GM12878 (cell line): ENCODE results near the gene ATP2C2. TPM values are rescaled to one million over a fixed set of nuclear protein-coding genes. Genes with fewer than 3 reads are reported as not detected.

Experiments used
- ATAC-seq: fragments of 200-7000 bp; cut with Tn5 transposase; 3 replicates; pipeline ENCODE4 v1.9.1; 2020; ENCODE audit warnings: mild to moderate bottlenecking, moderate library complexity
- BruUV-seq: library from RNA; stranded (reverse); fragments of 400-500 nt; replicated peaks from 2 replicates; lab custom pipeline; 2021; lab: Mats Ljungman, UMichigan
- CTCF ChIA-PET: fragments of 300-600 bp; sonication (Branson Sonifier 250); formaldehyde crosslinking; extraction: SDS; loops from one replicate; lab custom pipeline; 2021; ENCODE audit warnings: inconsistent platforms; lab: Yijun Ruan, JAX
- POLR2A ChIA-PET: fragments of 350-600 bp; formaldehyde crosslinking; extraction: SDS; loops from one replicate; lab custom pipeline; 2021; ENCODE audit warnings: inconsistent platforms; lab: Charles Lee
- RAD21 ChIA-PET: fragments of 300-600 bp; sonication (Branson Sonifier 250); formaldehyde crosslinking; loops from one replicate; lab custom pipeline; 2023; ENCODE audit warnings: antibody characterized with exemption; ENCODE audit not compliant: unreplicated experiment; lab: Charles Lee
- SMC1A ChIA-PET: fragments of 300-600 bp; sonication (Branson Sonifier 250); formaldehyde crosslinking; loops from one replicate; lab custom pipeline; 2023; ENCODE audit not compliant: unreplicated experiment, uncharacterized antibody; lab: Charles Lee
- DNase-seq: peaks from one replicate; pipeline ENCODE4 v3.0.0-alpha.2; 2011; ENCODE audit warnings: low read depth, low spot score
- FAIRE-seq: peaks from 3 replicates; lab custom pipeline; 2011; peaks lifted over from hg19 to GRCh38; lab: Jason Lieb, UNC
- H2AFZ ChIP-seq: 2 replicates; pipeline ENCODE4 v1.6.0; 2011; ENCODE audit warnings: low read depth, low read length, control low read depth; ENCODE audit not compliant: control insufficient read depth
- H3K27ac ChIP-seq: 2 replicates; pipeline ENCODE4 v1.5.1; 2011; ENCODE audit warnings: control low read depth; ENCODE audit not compliant: control insufficient read depth, insufficient read depth
- H3K27me3 ChIP-seq, 2 experiments: replicated peaks in 1 of 2; 2 replicates each; pipeline versions ENCODE4 v1.6.0 to v1.6.1; 2011; ENCODE audit warnings: low read length in 1 of 2; ENCODE audit not compliant: control insufficient read depth in 2 of 2, insufficient read depth in 2 of 2
- H3K36me3 ChIP-seq, 2 experiments: 2 replicates each; pipeline ENCODE4 v1.5.1; 2011; ENCODE audit warnings: low read length in 1 of 2; ENCODE audit not compliant: control insufficient read depth in 2 of 2, insufficient read depth in 2 of 2
- H3K4me1 ChIP-seq: 2 replicates; pipeline ENCODE4 v1.6.1; 2011; ENCODE audit warnings: mild to moderate bottlenecking, low read length, moderate library complexity, mixed read lengths; ENCODE audit not compliant: control insufficient read depth, insufficient read depth
- H3K4me2 ChIP-seq: 2 replicates; pipeline ENCODE4 v1.6.0; 2011; ENCODE audit warnings: control low read depth; ENCODE audit not compliant: control insufficient read depth, insufficient read depth
- H3K4me3 ChIP-seq: fragments of 200-600 bp; sonication (generic); 2 replicates; pipeline ENCODE4 v1.5.1; 2016
- H3K79me2 ChIP-seq: 2 replicates; pipeline ENCODE4 v1.6.0; 2011; ENCODE audit warnings: low read length; ENCODE audit not compliant: control insufficient read depth, insufficient read depth
- H3K9ac ChIP-seq: 2 replicates; pipeline ENCODE4 v1.8.0; 2011; ENCODE audit warnings: low read length, control low read depth, mixed read lengths; ENCODE audit not compliant: control insufficient read depth, insufficient read depth
- H3K9me3 ChIP-seq: replicated peaks from 3 replicates; pipeline ENCODE4 v1.5.1; 2011; ENCODE audit warnings: mild to moderate bottlenecking, low read length; ENCODE audit not compliant: control insufficient read depth, insufficient read depth
- H4K20me1 ChIP-seq: 2 replicates; pipeline ENCODE4 v1.6.0; 2011; ENCODE audit not compliant: control insufficient read depth, insufficient read depth
- MYB ChIP-seq: fragments of 150-350 bp; IDR thresholded peaks from 2 replicates; pipeline ENCODE4 v1.6.1; 2014; ENCODE audit warnings: mild to moderate bottlenecking, low read depth, low read length, borderline replicate concordance
- WGBS: methylation state at CpG from one replicate; pipeline ENCODE4 v1.1.6; 2016; ENCODE audit warnings: low lambda C conversion rate; ENCODE audit not compliant: insufficient replicate concordance, insufficient coverage; ENCODE audit errors: missing lambda C conversion rate; 5-methylcytosine and 5-hydroxymethylcytosine counted together
- in situ Hi-C: fragments of 300-500 bp; cut with MboI; formaldehyde crosslinking; loops from 9 replicates; pipeline ENCODE4 v1.14.3; 2018; ENCODE audit warnings: mixed read lengths
- intact Hi-C: fragments of 100-400 bp; cut with micrococcal nuclease; formaldehyde crosslinking; loops from one replicate; pipeline ENCODE4 v1.14.2; 2022; ENCODE audit not compliant: unreplicated experiment
- polyA plus RNA-seq, 11 experiments: library from polyadenylated mRNA; depleted of rRNA in 4 of 11; unstranded in 6 of 11; stranded (reverse) in 5 of 11; fragments of >200 nt; fragmentation: Nextera tagmentation in 4 of 11; fragmentation: Illumina TruSeq in 1 of 11; extraction: Ambion mirVana in 4 of 11; extraction: Trizol in 1 of 11; gene quantifications; 1 replicate in 1 of 11; 2 replicates in 10 of 11; pipeline versions ENCODE4 v1.2.1 to v1.2.3, GENCODE V29; 2011 to 2016; ENCODE audit warnings: inconsistent platforms in 2 of 11, missing spikeins in 2 of 11, low read depth in 1 of 11
- total RNA-seq, 4 experiments: library from RNA; depleted of rRNA in 3 of 4; stranded (reverse); fragments of >200 nt in 3 of 4; fragmentation: Illumina TruSeq in 1 of 4; extraction: Trizol in 1 of 4; gene quantifications; 2 replicates each; pipeline versions ENCODE4 v1.2.1 to v1.2.3, GENCODE V29; 2013 to 2021
- TF ChIP-seq, protein P1 (sequence below): fragments of 150-350 bp; IDR thresholded peaks from 2 replicates; pipeline ENCODE4 v1.6.1; 2016; ENCODE audit warnings: low read depth, low read length
- TF ChIP-seq, protein P2 (sequence below): IDR thresholded peaks from 2 replicates; pipeline ENCODE4 v1.6.1; 2011; ENCODE audit warnings: borderline replicate concordance, low read depth, mild to moderate bottlenecking, moderate library complexity, low read length; ENCODE audit not compliant: insufficient read depth, poor library complexity, severe bottlenecking
- TF ChIP-seq, protein P3 (sequence below): fragments of 450-650 bp; IDR thresholded peaks from 2 replicates; pipeline ENCODE4 v1.6.1; 2017; ENCODE audit warnings: borderline replicate concordance

ATP2C2 gene
- total and polyA plus RNA-seq, 10 of the 15 experiments (the other 5 are each of a cell fraction or from before 2014, with no cell fraction given) = 0.05 to 0.19 TPM; not detected in 8

DNA sequence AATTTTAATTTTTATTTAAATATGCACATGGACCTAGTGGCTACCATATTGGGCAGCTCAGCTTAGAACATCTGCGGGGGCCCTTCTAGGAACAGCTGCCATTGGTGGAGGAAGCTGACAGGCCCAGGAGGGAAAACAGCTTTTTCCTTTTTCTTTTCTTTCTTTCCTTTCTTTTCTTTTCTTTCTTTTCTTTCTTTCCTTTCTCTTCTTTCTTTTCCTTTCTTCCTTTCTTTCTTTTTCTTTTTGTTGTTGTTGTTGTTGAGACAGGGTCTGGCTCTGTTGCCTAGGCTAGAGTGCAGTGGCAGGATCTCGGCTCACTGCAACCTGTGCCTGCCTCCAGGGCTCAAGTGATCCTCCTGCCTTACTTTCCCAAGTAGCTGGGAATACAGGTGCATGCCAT is 43.4 kb downstream of the ATP2C2 start:
- no peak for DNase-seq
- intact Hi-C loops (no loop called here), in situ Hi-C loops (no loop called here)
- Histone ChIP-seq H2AFZ (no peak overlapping the region), H3K79me2 (no peaks in the 10 kb centered on the region), H3K9me3 (no peaks in the 10 kb centered on the region), H3K9ac (no peak overlapping the region)
- RAD21 ChIA-PET = no interaction called here
- TF ChIP-seq, protein P1, sequence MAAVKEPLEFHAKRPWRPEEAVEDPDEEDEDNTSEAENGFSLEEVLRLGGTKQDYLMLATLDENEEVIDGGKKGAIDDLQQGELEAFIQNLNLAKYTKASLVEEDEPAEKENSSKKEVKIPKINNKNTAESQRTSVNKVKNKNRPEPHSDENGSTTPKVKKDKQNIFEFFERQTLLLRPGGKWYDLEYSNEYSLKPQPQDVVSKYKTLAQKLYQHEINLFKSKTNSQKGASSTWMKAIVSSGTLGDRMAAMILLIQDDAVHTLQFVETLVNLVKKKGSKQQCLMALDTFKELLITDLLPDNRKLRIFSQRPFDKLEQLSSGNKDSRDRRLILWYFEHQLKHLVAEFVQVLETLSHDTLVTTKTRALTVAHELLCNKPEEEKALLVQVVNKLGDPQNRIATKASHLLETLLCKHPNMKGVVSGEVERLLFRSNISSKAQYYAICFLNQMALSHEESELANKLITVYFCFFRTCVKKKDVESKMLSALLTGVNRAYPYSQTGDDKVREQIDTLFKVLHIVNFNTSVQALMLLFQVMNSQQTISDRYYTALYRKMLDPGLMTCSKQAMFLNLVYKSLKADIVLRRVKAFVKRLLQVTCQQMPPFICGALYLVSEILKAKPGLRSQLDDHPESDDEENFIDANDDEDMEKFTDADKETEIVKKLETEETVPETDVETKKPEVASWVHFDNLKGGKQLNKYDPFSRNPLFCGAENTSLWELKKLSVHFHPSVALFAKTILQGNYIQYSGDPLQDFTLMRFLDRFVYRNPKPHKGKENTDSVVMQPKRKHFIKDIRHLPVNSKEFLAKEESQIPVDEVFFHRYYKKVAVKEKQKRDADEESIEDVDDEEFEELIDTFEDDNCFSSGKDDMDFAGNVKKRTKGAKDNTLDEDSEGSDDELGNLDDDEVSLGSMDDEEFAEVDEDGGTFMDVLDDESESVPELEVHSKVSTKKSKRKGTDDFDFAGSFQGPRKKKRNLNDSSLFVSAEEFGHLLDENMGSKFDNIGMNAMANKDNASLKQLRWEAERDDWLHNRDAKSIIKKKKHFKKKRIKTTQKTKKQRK = no peak
- TF ChIP-seq, all 136 proteins: peak for 0
- Histone ChIP-seq H4K20me1 (no peaks in the 10 kb centered on the region), H3K4me1 (no peaks in the 10 kb centered on the region), H3K36me3 (no peaks in the 10 kb centered on the region), H3K4me2 (no peak overlapping the region), H3K4me3 (no peak overlapping the region), H3K27ac (no peak overlapping the region), H3K27me3 (no peaks in the 10 kb centered on the region)
- BruUV-seq = no TSS peak
- CTCF ChIA-PET = no interaction called here
- no peak for ATAC-seq
- WGBS = 21% methylated on average over 2 of the region's 2 CpGs
- SMC1A ChIA-PET = no interaction called here
- no peak for FAIRE-seq
- POLR2A ChIA-PET = no interaction called here

DNA sequence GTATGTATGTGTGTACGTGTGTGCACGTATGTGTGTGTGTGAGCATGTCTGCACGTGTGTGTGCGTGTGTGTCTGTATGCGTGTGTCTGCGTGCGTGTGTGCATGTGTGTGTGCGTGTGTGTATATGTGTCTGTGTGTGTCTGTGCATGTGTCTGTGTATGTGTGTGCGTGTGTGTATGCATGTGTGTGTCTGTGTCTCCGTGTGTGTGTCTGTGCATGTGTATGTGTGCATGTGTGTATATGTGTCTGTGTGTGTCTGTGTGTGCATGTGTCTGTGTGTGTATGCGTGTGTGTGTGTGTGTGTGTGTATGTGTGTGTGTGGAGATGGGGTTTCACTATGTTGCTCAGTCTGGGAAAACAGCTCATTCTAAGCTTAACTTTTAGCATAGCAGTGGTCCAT is 43.9 kb downstream of the ATP2C2 start:
- intact Hi-C loops = no loop called here
- no TSS peak for BruUV-seq
- ATAC-seq = no peak
- POLR2A ChIA-PET = no interaction called here
- H4K20me1 ChIP-seq = no peaks in the 10 kb centered on the region
- SMC1A ChIA-PET = no interaction called here
- TF ChIP-seq, protein P2, sequence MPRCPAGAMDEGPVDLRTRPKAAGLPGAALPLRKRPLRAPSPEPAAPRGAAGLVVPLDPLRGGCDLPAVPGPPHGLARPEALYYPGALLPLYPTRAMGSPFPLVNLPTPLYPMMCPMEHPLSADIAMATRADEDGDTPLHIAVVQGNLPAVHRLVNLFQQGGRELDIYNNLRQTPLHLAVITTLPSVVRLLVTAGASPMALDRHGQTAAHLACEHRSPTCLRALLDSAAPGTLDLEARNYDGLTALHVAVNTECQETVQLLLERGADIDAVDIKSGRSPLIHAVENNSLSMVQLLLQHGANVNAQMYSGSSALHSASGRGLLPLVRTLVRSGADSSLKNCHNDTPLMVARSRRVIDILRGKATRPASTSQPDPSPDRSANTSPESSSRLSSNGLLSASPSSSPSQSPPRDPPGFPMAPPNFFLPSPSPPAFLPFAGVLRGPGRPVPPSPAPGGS = peak; percentile 33
- TF ChIP-seq, protein P3, sequence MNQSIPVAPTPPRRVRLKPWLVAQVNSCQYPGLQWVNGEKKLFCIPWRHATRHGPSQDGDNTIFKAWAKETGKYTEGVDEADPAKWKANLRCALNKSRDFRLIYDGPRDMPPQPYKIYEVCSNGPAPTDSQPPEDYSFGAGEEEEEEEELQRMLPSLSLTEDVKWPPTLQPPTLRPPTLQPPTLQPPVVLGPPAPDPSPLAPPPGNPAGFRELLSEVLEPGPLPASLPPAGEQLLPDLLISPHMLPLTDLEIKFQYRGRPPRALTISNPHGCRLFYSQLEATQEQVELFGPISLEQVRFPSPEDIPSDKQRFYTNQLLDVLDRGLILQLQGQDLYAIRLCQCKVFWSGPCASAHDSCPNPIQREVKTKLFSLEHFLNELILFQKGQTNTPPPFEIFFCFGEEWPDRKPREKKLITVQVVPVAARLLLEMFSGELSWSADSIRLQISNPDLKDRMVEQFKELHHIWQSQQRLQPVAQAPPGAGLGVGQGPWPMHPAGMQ = peak; percentile 29; the same call in 1 of the 2 replicates
- TF ChIP-seq MYB = no peak
- TF ChIP-seq, all 136 proteins: peak for 2
- Histone ChIP-seq H3K27ac (no peak overlapping the region), H3K36me3 (no peaks in the 10 kb centered on the region), H3K9me3 (no peaks in the 10 kb centered on the region), H3K9ac (no peak overlapping the region), H3K4me1 (no peaks in the 10 kb centered on the region), H3K79me2 (no peaks in the 10 kb centered on the region), H3K4me2 (no peak overlapping the region), H2AFZ (no peak overlapping the region), H3K27me3 (no peaks in the 10 kb centered on the region), H3K4me3 (no peak overlapping the region)
- FAIRE-seq (no peak), DNase-seq (no peak)
- in situ Hi-C loops = no loop called here
- CTCF ChIA-PET = interaction anchor here (0.6 kb wide), 1 partner anchor 83 kb away, joined by 3 read pairs; no protein-coding TSS in a partner anchor
- WGBS = 42% methylated on average over 11 of the region's 11 CpGs
- RAD21 ChIA-PET = no interaction called here
